NCI-H526 treated with DMSO at 0.1 percent for 48 hours (cell line): ENCODE results near the gene KDM2B.

Experiments used
- DNase-seq: peaks from one replicate; lab custom pipeline; 2025; lab: John Stamatoyannopoulos, UW

The KDM2B gene

GRCh38 chr12:121560392-121561008 lies 20.3 kb downstream of the KDM2B start:
- DNase-seq: no peak

GRCh38 chr12:121558956-121559355 lies 21.9 kb downstream of the KDM2B start:
- no peak for DNase-seq

GRCh38 chr12:121550974-121551634 lies 29.7 kb downstream of the KDM2B start:
- DNase-seq: no peak

- DNase-seq: no peak
Measured at GRCh38 chr12:121549075-121549474, 31.7 kb downstream of the KDM2B start.

- no peak for DNase-seq
Measured at GRCh38 chr12:121545480-121545879, 35.3 kb downstream of the KDM2B start.

GRCh38 chr12:121543786-121544185 lies 37.0 kb downstream of the KDM2B start:
- no peak for DNase-seq

GRCh38 chr12:121539908-121540307 lies 40.9 kb downstream of the KDM2B start:
- DNase-seq: no peak

- peak; percentile 1 for DNase-seq
Measured at GRCh38 chr12:121538699-121539061, 42.1 kb downstream of the KDM2B start.

GRCh38 chr12:121537814-121538698 lies 42.8 kb downstream of the KDM2B start:
- DNase-seq: no peak

GRCh38 chr12:121536899-121537813 lies 43.7 kb downstream of the KDM2B start:
- peak; percentile 50 for DNase-seq

GRCh38 chr12:121536054-121536898 lies 44.5 kb downstream of the KDM2B start:
- DNase-seq: peak; percentile 87

- no peak for DNase-seq
Measured at GRCh38 chr12:121535150-121536053, 45.4 kb downstream of the KDM2B start.

- DNase-seq: no peak
Measured at GRCh38 chr12:121534495-121535148, 46.2 kb downstream of the KDM2B start.

GRCh38 chr12:121533394-121534090 lies 47.3 kb downstream of the KDM2B start:
- no peak for DNase-seq

GRCh38 chr12:121532503-121533393 lies 48.1 kb downstream of the KDM2B start:
- DNase-seq: no peak

GRCh38 chr12:121531356-121531750 lies 49.5 kb downstream of the KDM2B start:
- no peak for DNase-seq

GRCh38 chr12:121530600-121531355 lies 50.0 kb downstream of the KDM2B start:
- no peak for DNase-seq
